HEK293 (cell line): Measurements from ENCODE around the gene PPM1J.

Source experiments
- CTCF ChIA-PET: fragments of 350-600 bp; formaldehyde crosslinking; extraction: SDS; loops from one replicate; lab custom pipeline; 2021; ENCODE audit warnings: antibody characterized with exemption; lab: Yijun Ruan, JAX
- POLR2A ChIA-PET: fragments of 300-600 bp; formaldehyde crosslinking; extraction: SDS; loops from one replicate; lab custom pipeline; 2020; ENCODE audit warnings: antibody characterized with exemption, inconsistent platforms; lab: Yijun Ruan, JAX
- H3K27ac ChIP-seq: fragments of 200-500 bp; sonication (Bioruptor generic); 2 replicates; pipeline ENCODE4 v1.5.1; 2014; ENCODE audit warnings: low read depth, low read length, control low read depth, inconsistent platforms; ENCODE audit errors: extremely low read depth
- H3K36me3 ChIP-seq, 2 experiments: fragments of 200-500 bp in 1 of 2; sonication (Bioruptor generic) in 1 of 2; 1 replicate in 1 of 2; 2 replicates in 1 of 2; pipeline ENCODE4 v1.5.1; 2014 to 2017; ENCODE audit warnings: inconsistent platforms in 2 of 2, low read length in 2 of 2; ENCODE audit not compliant: control insufficient read depth in 2 of 2, insufficient read depth in 1 of 2
- H3K4me1 ChIP-seq: fragments of 200-500 bp; sonication (Bioruptor generic); 2 replicates; pipeline ENCODE4 v1.5.1; 2014; ENCODE audit warnings: mild to moderate bottlenecking, low read length, inconsistent platforms; ENCODE audit not compliant: control insufficient read depth, insufficient read depth
- H3K4me3 ChIP-seq: 2 replicates; pipeline ENCODE4 v1.5.1; 2011; ENCODE audit warnings: low read depth, mild to moderate bottlenecking, control low read depth, low read length, moderate library complexity
- H3K9me3 ChIP-seq: fragments of 200-500 bp; sonication (Bioruptor generic); 2 replicates; pipeline ENCODE4 v1.5.1; 2014; ENCODE audit warnings: low read depth, low read length, inconsistent platforms; ENCODE audit not compliant: control insufficient read depth, insufficient read depth
- BCL11B ChIP-seq: fragments of 450-650 bp; formaldehyde crosslinking; IDR thresholded peaks from 2 replicates; pipeline ENCODE4 v1.5.1; 2016; ENCODE audit warnings: low read depth, missing biosample characterization, missing genetic modification characterization
- KLF17 ChIP-seq: fragments of 450-650 bp; formaldehyde crosslinking; IDR thresholded peaks from 2 replicates; pipeline ENCODE4 v1.5.1; 2016; ENCODE audit warnings: missing biosample characterization, missing genetic modification characterization
- PRDM1 ChIP-seq: fragments of 450-650 bp; formaldehyde crosslinking; IDR thresholded peaks from 2 replicates; pipeline ENCODE4; 2016; ENCODE audit warnings: missing biosample characterization, missing genetic modification characterization
- SP2 ChIP-seq: fragments of 450-650 bp; formaldehyde crosslinking; IDR thresholded peaks from 2 replicates; pipeline ENCODE4 v1.5.1; 2016; ENCODE audit warnings: missing biosample characterization, missing genetic modification characterization
- ZBTB17 ChIP-seq: fragments of 450-650 bp; formaldehyde crosslinking; IDR thresholded peaks from 2 replicates; pipeline ENCODE4 v1.5.1; 2016; ENCODE audit warnings: missing biosample characterization, missing genetic modification characterization
- ZEB2 ChIP-seq: fragments of 450-650 bp; formaldehyde crosslinking; IDR thresholded peaks from 2 replicates; pipeline ENCODE4 v1.5.1; 2016; ENCODE audit warnings: missing biosample characterization, missing genetic modification characterization
- ZIC2 ChIP-seq: fragments of 450-650 bp; formaldehyde crosslinking; IDR thresholded peaks from 2 replicates; pipeline ENCODE4 v1.5.1; 2016; ENCODE audit warnings: missing biosample characterization, missing genetic modification characterization
- ZNF16 ChIP-seq: fragments of 450-650 bp; formaldehyde crosslinking; IDR thresholded peaks from 2 replicates; pipeline ENCODE4 v1.5.1; 2016; ENCODE audit warnings: low read depth, missing biosample characterization, missing genetic modification characterization
- ZNF211 ChIP-seq: fragments of 450-650 bp; formaldehyde crosslinking; IDR thresholded peaks from 2 replicates; pipeline ENCODE4 v1.5.1; 2016; ENCODE audit warnings: low read depth, missing biosample characterization, missing genetic modification characterization
- ZNF248 ChIP-seq: fragments of 450-650 bp; formaldehyde crosslinking; IDR thresholded peaks from 2 replicates; pipeline ENCODE4 v1.5.1; 2017; ENCODE audit warnings: missing biosample characterization, missing genetic modification characterization
- ZNF274 ChIP-seq, 2 experiments: fragments of 200-500 bp in 1 of 2; fragments of 450-650 bp in 1 of 2; sonication (Bioruptor generic) in 1 of 2; formaldehyde crosslinking in 1 of 2; IDR thresholded peaks; 2 replicates each; pipeline versions ENCODE4 v1.5.1 to v1.6.1; 2014 to 2016; ENCODE audit warnings: borderline replicate concordance in 1 of 2, inconsistent platforms in 1 of 2, low read length in 1 of 2, missing biosample characterization in 1 of 2, missing genetic modification characterization in 1 of 2
- ZNF449 ChIP-seq: fragments of 450-650 bp; formaldehyde crosslinking; IDR thresholded peaks from 2 replicates; pipeline ENCODE4 v1.5.1; 2017; ENCODE audit warnings: missing biosample characterization, mild to moderate bottlenecking, missing genetic modification characterization, moderate library complexity
- ZNF501 ChIP-seq: fragments of 450-650 bp; formaldehyde crosslinking; IDR thresholded peaks from 2 replicates; pipeline ENCODE4 v1.5.1; 2016; ENCODE audit warnings: missing biosample characterization, missing genetic modification characterization
- ZNF521 ChIP-seq: fragments of 450-650 bp; formaldehyde crosslinking; IDR thresholded peaks from 2 replicates; pipeline ENCODE4 v1.5.1; 2017; ENCODE audit warnings: missing biosample characterization, mild to moderate bottlenecking, missing genetic modification characterization
- ZNF548 ChIP-seq: fragments of 450-650 bp; formaldehyde crosslinking; IDR thresholded peaks from 2 replicates; pipeline ENCODE4 v1.5.1; 2016; ENCODE audit warnings: missing biosample characterization, missing genetic modification characterization
- ZNF561 ChIP-seq: fragments of 450-650 bp; IDR thresholded peaks from 2 replicates; pipeline ENCODE4 v1.5.1; 2018; ENCODE audit warnings: missing biosample characterization, missing genetic modification characterization, borderline replicate concordance
- ZNF654 ChIP-seq: fragments of 450-650 bp; formaldehyde crosslinking; IDR thresholded peaks from 2 replicates; pipeline ENCODE4 v1.5.1; 2016; ENCODE audit warnings: low read depth, missing biosample characterization, missing genetic modification characterization
- ZNF677 ChIP-seq: fragments of 450-650 bp; IDR thresholded peaks from 2 replicates; pipeline ENCODE4 v1.5.0; 2018; ENCODE audit warnings: missing biosample characterization, mild to moderate bottlenecking, missing genetic modification characterization, moderate library complexity
- ZNF837 ChIP-seq: fragments of 450-650 bp; formaldehyde crosslinking; IDR thresholded peaks from 2 replicates; pipeline ENCODE4 v1.5.1; 2016; ENCODE audit warnings: missing biosample characterization, missing genetic modification characterization
- ZSCAN16 ChIP-seq: fragments of 450-650 bp; formaldehyde crosslinking; IDR thresholded peaks from 2 replicates; pipeline ENCODE4 v1.5.1; 2016; ENCODE audit warnings: missing biosample characterization, missing genetic modification characterization
- TF ChIP-seq, protein P1 (sequence below): fragments of 450-650 bp; formaldehyde crosslinking; IDR thresholded peaks from 2 replicates; pipeline ENCODE4 v1.5.1; 2016; ENCODE audit warnings: missing biosample characterization, missing genetic modification characterization
- TF ChIP-seq, protein P2 (sequence below): fragments of 450-650 bp; formaldehyde crosslinking; IDR thresholded peaks from 2 replicates; pipeline ENCODE4 v1.5.0; 2017; ENCODE audit warnings: missing biosample characterization, missing genetic modification characterization, borderline replicate concordance
- TF ChIP-seq, protein P3 (sequence below): fragments of 450-650 bp; formaldehyde crosslinking; IDR thresholded peaks from 2 replicates; pipeline ENCODE4 v1.5.1; 2016; ENCODE audit warnings: missing biosample characterization, missing genetic modification characterization, borderline replicate concordance

PPM1J gene

GRCh38 chr1:112713466-112714312 is 1.4 kb downstream of the PPM1J start:
- H3K9me3 ChIP-seq: no peaks in the 10 kb centered on the region
- H3K27ac ChIP-seq: no peak overlapping the region
- no peaks in the 10 kb centered on the region for H3K4me1 ChIP-seq
- ChIA-PET POLR2A (interaction anchor here (1.3 kb wide), 1 partner anchor 13 kb away, joined by 5 read pairs; no protein-coding TSS in a partner anchor), CTCF (interaction anchor here (0.6 to 7.0 kb wide), 8 partner anchors 14 to 359 kb away, joined by 3 to 74 read pairs (median 11); partner anchors contain the start of gene LRIG2)
- peaks cover 0 to 3% of the 10 kb centered on the region in 2 experiments; a peak in 1 of 3 replicates for H3K36me3 ChIP-seq
- no peak overlapping the region for H3K4me3 ChIP-seq
- TF ChIP-seq ZNF548: no peak
- TF ChIP-seq ZNF501 (tag by site-specific recombination): no peak
- TF ChIP-seq, protein P1, sequence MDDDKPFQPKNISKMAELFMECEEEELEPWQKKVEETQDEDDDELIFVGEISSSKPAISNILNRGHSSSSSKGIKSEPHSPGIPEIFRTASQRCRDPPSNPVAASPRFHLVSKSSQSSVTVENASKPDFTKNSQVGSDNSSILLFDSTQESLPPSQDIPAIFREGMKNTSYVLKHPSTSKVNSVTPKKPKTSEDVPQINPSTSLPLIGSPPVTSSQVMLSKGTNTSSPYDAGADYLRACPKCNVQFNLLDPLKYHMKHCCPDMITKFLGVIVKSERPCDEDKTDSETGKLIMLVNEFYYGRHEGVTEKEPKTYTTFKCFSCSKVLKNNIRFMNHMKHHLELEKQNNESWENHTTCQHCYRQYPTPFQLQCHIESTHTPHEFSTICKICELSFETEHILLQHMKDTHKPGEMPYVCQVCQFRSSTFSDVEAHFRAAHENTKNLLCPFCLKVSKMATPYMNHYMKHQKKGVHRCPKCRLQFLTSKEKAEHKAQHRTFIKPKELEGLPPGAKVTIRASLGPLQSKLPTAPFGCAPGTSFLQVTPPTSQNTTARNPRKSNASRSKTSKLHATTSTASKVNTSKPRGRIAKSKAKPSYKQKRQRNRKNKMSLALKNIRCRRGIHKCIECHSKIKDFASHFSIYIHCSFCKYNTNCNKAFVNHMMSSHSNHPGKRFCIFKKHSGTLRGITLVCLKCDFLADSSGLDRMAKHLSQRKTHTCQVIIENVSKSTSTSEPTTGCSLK (tag by site-specific recombination): no peak
- TF ChIP-seq ZNF449 (tag by site-specific recombination): peak; percentile 94
- TF ChIP-seq ZNF521 (tag by site-specific recombination): no peak
- no peak for TF ChIP-seq ZNF274 (IDR thresholded peaks at IDR 0.05; ENCODE audit: low read length)
- no peak for TF ChIP-seq ZNF274 (tag by site-specific recombination; IDR thresholded peaks at IDR 0.05; ENCODE audit: borderline replicate concordance)
- no peak for TF ChIP-seq ZEB2 (tag by site-specific recombination)
- TF ChIP-seq ZIC2 (tag by site-specific recombination): no peak
- TF ChIP-seq ZNF211 (tag by site-specific recombination): no peak
- TF ChIP-seq ZNF561 (tag by site-specific recombination): no peak
- no peak for TF ChIP-seq ZNF654 (tag by site-specific recombination)
- no peak for TF ChIP-seq ZNF248 (tag by site-specific recombination)
- TF ChIP-seq ZNF16 (tag by site-specific recombination): no peak
- no peak for TF ChIP-seq ZBTB17 (tag by site-specific recombination)
- 0 out of 2 replicates have a peak, but pooled peaks have one; percentile 21 for TF ChIP-seq SP2
- no peak for TF ChIP-seq ZNF837 (tag by site-specific recombination)
- no peak for TF ChIP-seq ZSCAN16
- TF ChIP-seq ZNF677 (tag by site-specific recombination): no peak
- 0 out of 2 replicates have a peak, but pooled peaks have one; percentile 22 for TF ChIP-seq PRDM1 (tag by site-specific recombination)
- no peak for TF ChIP-seq BCL11B (tag by site-specific recombination)
- TF ChIP-seq, protein P2, sequence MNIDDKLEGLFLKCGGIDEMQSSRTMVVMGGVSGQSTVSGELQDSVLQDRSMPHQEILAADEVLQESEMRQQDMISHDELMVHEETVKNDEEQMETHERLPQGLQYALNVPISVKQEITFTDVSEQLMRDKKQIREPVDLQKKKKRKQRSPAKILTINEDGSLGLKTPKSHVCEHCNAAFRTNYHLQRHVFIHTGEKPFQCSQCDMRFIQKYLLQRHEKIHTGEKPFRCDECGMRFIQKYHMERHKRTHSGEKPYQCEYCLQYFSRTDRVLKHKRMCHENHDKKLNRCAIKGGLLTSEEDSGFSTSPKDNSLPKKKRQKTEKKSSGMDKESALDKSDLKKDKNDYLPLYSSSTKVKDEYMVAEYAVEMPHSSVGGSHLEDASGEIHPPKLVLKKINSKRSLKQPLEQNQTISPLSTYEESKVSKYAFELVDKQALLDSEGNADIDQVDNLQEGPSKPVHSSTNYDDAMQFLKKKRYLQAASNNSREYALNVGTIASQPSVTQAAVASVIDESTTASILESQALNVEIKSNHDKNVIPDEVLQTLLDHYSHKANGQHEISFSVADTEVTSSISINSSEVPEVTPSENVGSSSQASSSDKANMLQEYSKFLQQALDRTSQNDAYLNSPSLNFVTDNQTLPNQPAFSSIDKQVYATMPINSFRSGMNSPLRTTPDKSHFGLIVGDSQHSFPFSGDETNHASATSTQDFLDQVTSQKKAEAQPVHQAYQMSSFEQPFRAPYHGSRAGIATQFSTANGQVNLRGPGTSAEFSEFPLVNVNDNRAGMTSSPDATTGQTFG (tag by site-specific recombination): no peak
- TF ChIP-seq KLF17: no peak
- TF ChIP-seq, protein P3, sequence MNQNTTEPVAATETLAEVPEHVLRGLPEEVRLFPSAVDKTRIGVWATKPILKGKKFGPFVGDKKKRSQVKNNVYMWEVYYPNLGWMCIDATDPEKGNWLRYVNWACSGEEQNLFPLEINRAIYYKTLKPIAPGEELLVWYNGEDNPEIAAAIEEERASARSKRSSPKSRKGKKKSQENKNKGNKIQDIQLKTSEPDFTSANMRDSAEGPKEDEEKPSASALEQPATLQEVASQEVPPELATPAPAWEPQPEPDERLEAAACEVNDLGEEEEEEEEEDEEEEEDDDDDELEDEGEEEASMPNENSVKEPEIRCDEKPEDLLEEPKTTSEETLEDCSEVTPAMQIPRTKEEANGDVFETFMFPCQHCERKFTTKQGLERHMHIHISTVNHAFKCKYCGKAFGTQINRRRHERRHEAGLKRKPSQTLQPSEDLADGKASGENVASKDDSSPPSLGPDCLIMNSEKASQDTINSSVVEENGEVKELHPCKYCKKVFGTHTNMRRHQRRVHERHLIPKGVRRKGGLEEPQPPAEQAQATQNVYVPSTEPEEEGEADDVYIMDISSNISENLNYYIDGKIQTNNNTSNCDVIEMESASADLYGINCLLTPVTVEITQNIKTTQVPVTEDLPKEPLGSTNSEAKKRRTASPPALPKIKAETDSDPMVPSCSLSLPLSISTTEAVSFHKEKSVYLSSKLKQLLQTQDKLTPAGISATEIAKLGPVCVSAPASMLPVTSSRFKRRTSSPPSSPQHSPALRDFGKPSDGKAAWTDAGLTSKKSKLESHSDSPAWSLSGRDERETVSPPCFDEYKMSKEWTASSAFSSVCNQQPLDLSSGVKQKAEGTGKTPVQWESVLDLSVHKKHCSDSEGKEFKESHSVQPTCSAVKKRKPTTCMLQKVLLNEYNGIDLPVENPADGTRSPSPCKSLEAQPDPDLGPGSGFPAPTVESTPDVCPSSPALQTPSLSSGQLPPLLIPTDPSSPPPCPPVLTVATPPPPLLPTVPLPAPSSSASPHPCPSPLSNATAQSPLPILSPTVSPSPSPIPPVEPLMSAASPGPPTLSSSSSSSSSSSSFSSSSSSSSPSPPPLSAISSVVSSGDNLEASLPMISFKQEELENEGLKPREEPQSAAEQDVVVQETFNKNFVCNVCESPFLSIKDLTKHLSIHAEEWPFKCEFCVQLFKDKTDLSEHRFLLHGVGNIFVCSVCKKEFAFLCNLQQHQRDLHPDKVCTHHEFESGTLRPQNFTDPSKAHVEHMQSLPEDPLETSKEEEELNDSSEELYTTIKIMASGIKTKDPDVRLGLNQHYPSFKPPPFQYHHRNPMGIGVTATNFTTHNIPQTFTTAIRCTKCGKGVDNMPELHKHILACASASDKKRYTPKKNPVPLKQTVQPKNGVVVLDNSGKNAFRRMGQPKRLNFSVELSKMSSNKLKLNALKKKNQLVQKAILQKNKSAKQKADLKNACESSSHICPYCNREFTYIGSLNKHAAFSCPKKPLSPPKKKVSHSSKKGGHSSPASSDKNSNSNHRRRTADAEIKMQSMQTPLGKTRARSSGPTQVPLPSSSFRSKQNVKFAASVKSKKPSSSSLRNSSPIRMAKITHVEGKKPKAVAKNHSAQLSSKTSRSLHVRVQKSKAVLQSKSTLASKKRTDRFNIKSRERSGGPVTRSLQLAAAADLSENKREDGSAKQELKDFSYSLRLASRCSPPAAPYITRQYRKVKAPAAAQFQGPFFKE (tag by site-specific recombination): no peak
